Thyroid gland (tissue), 4 donors: Measurements from ENCODE around the gene ADCY1.

Experiments
- POLR2A ChIP-seq, 2 donors: fragments of 450-650 bp; IDR thresholded peaks; one replicate each; pipeline ENCODE4 v1.6.1; 2017; ENCODE audit warnings: antibody characterized with exemption in 2 of 2, mild to moderate bottlenecking in 2 of 2, moderate library complexity in 1 of 2
- TF ChIP-seq, protein P1 (sequence below), 6 experiments: fragments of 200-600 bp in 3 of 6; fragments of 450-650 bp in 3 of 6; sonication (generic) in 3 of 6; IDR thresholded peaks; one replicate each; pipeline ENCODE4 v1.5.1; 2016 to 2019; ENCODE audit warnings: antibody characterized with exemption in 6 of 6, mild to moderate bottlenecking in 2 of 6, inconsistent platforms in 1 of 6, moderate library complexity in 1 of 6

- TF ChIP-seq, protein P1, sequence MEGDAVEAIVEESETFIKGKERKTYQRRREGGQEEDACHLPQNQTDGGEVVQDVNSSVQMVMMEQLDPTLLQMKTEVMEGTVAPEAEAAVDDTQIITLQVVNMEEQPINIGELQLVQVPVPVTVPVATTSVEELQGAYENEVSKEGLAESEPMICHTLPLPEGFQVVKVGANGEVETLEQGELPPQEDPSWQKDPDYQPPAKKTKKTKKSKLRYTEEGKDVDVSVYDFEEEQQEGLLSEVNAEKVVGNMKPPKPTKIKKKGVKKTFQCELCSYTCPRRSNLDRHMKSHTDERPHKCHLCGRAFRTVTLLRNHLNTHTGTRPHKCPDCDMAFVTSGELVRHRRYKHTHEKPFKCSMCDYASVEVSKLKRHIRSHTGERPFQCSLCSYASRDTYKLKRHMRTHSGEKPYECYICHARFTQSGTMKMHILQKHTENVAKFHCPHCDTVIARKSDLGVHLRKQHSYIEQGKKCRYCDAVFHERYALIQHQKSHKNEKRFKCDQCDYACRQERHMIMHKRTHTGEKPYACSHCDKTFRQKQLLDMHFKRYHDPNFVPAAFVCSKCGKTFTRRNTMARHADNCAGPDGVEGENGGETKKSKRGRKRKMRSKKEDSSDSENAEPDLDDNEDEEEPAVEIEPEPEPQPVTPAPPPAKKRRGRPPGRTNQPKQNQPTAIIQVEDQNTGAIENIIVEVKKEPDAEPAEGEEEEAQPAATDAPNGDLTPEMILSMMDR (IDR thresholded peaks at IDR 0.05): no peak
- no peak for TF ChIP-seq POLR2A (IDR thresholded peaks at IDR 0.05)
These were observed 17.1 kb downstream of the ADCY1 start for GRCh38 chr7:45591101-45591906.
